ENCODE results near the gene PRICKLE1.

- TF ChIP-seq, protein P1, sequence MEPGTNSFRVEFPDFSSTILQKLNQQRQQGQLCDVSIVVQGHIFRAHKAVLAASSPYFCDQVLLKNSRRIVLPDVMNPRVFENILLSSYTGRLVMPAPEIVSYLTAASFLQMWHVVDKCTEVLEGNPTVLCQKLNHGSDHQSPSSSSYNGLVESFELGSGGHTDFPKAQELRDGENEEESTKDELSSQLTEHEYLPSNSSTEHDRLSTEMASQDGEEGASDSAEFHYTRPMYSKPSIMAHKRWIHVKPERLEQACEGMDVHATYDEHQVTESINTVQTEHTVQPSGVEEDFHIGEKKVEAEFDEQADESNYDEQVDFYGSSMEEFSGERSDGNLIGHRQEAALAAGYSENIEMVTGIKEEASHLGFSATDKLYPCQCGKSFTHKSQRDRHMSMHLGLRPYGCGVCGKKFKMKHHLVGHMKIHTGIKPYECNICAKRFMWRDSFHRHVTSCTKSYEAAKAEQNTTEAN (CRISPR knock-in tag; IDR thresholded peaks at IDR 0.05): no peak
- TF ChIP-seq, protein P2, sequence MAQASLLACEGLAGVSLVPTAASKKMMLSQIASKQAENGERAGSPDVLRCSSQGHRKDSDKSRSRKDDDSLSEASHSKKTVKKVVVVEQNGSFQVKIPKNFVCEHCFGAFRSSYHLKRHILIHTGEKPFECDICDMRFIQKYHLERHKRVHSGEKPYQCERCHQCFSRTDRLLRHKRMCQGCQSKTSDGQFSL (CRISPR knock-in tag; IDR thresholded peaks at IDR 0.05): no peak
- TF ChIP-seq, protein P2 (tag; IDR thresholded peaks at IDR 0.05): no peak
- no peak for TF ChIP-seq ZNF253 (CRISPR knock-in tag; conservative IDR thresholded peaks at IDR 0.05)
- TF ChIP-seq, protein P3, sequence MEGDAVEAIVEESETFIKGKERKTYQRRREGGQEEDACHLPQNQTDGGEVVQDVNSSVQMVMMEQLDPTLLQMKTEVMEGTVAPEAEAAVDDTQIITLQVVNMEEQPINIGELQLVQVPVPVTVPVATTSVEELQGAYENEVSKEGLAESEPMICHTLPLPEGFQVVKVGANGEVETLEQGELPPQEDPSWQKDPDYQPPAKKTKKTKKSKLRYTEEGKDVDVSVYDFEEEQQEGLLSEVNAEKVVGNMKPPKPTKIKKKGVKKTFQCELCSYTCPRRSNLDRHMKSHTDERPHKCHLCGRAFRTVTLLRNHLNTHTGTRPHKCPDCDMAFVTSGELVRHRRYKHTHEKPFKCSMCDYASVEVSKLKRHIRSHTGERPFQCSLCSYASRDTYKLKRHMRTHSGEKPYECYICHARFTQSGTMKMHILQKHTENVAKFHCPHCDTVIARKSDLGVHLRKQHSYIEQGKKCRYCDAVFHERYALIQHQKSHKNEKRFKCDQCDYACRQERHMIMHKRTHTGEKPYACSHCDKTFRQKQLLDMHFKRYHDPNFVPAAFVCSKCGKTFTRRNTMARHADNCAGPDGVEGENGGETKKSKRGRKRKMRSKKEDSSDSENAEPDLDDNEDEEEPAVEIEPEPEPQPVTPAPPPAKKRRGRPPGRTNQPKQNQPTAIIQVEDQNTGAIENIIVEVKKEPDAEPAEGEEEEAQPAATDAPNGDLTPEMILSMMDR (IDR thresholded peaks at IDR 0.05 in 2 of 3, conservative IDR thresholded peaks at IDR 0.05 in 1 of 3; ENCODE audit: insufficient read depth in 2 of 3, low read depth in 1 of 3, low read length in 3 of 3): no peak
Observed at GRCh38 chr12:42557586-42558172, 31.9 kb downstream of the PRICKLE1 start.
